Activated CD4-positive, alpha-beta T cell treated with anti-CD3 and anti-CD28 coated beads for 48 hours (primary cell): ENCODE data around the gene AHNAK.
"Not testable (repeated sequence)": the region's sequence is repeated elsewhere in the genome, so short reads cannot be mapped to it uniquely, and the experiment has no call there.

Experiments used
- DNase-seq: peaks from one replicate; pipeline ENCODE4 v3.0.0-alpha.2; 2020

Gene AHNAK

DNA sequence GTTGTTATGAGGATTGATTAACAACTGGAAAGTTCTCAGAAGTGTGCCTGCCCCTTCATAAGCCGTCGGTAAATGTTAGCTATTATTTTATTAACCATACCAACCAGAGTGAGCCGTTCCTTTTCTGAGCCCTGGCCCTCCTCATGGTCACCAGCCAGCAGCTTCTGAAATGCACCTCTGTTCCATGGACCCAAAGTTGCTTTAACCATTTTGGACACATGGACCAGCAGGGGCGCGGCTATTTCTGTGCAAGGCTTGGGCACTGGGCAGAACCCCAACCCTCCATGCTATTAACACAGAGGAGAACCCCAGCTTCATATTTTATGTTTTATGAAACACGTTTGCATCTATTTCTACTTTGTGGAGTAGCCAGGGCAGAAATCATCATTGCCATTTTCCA is 146.3 kb downstream of the AHNAK start:
- DNase-seq, result no peak

DNA sequence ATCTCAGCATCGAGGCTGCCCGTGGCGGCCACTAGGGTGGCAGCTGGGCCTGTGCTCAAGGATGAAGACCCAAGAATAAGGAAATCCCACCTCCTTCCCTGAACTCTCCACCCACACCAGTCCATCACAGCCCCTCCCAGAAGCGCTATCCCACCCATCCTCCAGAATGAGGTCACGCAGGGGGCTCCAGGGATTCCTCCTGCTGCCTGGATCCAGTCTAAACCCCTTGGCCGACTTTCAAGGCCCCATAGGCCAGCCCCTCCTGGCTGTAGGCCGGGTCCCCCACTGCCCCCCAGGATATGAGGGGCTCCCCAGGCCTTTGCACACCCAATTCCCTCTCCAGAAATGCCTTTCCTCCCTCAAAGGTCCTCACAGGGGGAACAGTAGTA is 146.7 kb downstream of the AHNAK start:
- DNase-seq, result no peak

DNA sequence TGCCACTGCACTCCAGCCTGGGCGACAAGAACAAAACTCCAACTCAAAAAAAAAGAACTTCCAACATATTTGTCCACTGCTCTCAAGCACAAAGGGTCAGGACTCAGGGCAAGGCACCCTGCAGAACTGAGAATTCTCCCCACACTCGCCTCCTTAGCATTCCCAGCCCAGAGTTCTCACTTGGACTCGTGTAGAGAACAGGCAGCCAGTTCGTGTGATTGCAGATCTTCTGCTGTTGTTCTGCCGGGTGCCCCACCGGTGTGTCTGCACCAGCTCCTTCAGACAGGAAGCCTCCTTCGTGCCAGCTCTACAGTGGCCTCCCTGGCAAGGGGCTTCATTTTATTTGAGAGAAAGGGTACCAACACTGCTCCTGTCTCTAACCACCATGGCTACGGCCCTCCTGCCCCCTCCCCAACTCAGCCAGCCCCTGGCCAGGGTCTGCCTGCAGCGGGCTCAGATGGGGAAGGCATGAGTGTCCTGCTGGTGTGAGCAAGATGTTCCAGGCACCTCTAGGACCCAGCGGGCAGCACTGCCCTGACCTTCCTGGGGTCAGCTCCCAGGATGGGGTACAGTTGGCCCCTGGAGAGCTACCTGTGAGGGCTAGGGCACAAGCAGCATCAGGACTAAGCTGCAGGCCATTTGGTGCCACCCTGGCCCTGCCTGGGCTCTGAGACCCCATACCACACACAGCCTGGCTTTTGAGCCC is 147.3 kb downstream of the AHNAK start:
- DNase-seq, result no peak

DNA sequence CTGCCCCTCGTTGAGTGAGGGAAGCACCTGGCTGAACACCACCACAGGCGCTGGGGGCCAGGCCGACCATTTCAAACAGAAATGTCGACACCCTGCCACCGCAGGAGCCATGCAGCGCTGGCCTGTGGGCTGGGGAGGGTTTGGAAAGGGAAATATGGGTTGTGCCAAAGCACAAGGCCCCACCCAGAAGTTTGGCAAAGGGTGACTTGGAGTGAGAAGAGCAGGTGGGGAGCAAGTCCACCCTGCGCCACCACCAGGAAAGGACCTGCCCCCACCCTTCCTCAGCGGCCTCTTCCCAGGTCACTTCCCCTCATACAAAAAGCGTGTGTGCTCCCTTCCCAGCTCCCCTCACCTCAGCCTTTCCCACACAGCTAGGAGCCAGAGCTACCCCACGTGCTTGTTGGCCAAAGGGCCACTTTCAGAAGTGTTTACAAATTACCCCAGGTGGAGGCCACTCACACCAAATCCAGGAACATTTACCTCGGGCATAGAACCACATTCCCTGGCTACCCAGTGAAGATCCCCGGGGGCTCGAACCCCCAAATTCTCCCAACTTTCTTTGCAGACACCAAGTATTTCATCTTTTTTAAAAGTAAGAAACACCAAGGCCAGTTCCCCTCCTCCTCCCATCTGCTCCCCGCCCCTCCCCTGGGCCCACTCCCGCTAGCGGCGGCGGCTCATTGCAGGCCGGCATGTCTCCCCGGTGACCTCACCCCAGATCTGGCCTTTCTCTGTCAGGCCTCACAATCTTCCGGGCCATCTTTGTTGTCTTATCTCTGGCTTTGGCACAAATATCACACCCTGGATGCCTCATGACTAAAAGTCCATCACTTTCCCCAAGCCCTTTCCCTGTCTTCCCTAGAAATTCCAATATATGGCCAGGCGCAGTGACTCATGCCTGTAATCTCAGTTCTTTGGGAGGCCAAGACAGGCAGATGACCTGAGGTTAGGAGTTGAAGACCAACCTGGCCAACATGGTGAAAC is 148.3 kb downstream of the AHNAK start:
- DNase-seq, result no peak

DNA sequence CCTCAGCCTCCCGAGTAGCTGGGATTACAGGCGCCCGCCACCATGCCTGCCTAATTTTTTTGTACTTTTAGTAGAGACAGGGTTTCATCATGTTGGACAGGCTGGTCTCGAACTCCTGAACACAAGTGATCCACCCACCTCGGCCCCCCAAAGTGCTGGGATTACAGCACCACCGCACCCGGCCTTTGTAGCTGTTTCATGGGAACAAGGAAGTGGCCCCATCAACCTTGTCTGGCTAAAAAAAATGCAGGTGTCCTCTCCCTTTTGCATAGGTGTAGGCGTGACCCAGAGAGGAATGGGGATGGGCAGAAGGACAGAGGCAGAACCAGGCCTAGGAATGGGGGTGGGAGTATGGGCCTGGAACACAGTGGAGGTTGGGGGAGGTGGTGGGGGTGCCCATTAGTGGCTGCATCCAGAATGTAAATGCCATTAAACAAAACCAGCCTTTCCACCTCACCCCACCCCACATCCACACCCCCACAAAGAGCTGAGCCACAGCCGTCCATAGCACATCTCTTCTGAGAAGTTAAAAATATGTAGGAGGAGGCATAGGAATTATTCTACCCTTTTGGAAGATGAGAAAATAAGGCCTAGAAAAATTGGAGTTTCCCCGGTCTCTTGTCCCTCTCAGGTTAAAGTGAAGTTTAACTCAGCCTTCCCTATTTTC is 150.6 kb downstream of the AHNAK start:
- DNase-seq, result no peak

DNA sequence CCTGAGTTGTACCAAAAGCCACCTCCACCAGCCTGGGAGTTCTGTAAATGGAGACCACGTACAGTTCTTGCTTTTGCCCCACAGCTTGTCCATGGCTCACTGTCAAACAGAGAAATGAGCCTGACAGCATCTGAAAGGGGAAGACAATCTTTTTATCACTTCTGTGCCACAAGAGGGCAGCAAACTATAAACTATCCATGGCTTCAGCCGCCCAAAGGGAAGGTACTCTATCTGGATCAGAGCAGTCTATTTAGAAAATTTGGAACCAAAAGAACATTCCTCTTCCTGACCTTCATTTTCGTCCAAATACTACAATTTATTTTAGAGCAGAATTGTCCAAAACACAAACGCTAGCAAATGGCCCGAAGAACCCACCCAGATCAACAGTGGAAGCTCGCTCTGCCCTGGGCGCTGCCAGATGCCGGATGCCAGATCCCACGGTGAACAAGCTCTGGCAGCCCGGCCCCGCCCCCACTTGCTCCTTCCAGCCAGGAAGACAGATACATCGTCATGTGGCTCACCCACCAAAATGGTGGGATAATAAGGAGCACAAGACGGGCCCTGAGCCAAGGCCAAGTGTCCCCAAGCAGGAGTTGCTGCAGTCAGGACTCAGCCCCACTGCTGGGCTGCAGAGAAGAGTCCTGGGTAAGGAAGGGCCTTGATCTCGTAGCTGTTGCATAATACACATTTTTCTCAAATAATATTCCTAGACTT is 151.6 kb downstream of the AHNAK start:
- peak; percentile 52 for DNase-seq

GRCh38 chr11:62393735-62394134 is 152.9 kb downstream of the AHNAK start:
- no peak for DNase-seq

- DNase-seq, result no peak
Observed at GRCh38 chr11:62393061-62393611, 153.5 kb downstream of the AHNAK start.

DNA sequence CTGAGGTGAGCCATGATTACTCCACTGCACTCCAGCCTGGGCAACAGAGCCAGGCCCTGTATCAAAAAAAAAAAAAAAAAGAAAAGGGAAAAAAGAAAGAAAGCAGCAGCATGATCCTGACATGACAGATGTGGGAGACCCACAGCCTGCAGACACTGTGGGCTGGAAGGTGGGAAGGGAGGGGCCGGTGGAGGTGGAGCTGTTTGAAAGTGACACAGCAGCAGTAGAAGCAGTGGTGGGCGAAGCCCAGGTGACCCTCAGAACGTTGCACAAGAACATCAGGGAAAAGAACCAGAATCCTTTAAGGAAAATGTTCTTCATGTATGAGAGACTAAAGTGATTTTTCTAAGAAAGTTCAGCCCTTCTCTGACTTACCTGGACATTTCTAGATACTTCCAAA is 154.1 kb downstream of the AHNAK start:
- DNase-seq, result no peak

DNA sequence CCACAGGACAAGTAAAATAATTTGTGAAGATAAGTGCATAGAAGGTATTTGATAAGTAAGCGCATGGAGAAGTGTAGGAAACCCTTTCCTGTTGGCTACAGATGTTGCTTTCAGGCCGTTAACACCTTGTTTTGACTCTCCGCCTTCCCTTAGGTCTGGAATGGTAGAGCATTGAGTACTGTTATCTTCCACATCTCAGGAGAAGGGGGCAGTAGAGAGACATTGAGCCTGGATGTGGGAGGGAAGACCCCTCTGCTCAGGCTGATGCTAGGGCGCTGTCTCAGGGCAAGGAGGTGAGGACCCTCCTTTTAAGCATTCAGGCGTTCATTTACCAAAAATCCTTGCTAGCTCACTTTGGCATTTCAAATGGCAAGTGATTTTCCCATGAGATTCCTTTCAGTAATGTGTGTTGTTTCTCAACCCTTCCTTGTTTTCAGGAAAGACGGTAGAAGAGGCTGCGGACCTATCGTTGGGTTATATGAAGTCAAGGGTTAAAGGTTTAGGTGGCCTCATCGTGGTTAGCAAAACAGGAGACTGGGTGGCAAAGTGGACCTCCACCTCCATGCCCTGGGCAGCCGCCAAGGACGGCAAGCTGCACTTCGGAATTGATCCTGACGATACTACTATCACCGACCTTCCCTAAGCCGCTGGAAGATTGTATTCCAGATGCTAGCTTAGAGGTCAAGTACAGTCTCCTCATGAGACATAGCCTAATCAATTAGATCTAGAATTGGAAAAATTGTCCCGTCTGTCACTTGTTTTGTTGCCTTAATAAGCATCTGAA is 154.8 kb downstream of the AHNAK start:
- no peak for DNase-seq

- no peak for DNase-seq
Observed at GRCh38 chr11:62390722-62391121, 155.9 kb downstream of the AHNAK start.

DNA sequence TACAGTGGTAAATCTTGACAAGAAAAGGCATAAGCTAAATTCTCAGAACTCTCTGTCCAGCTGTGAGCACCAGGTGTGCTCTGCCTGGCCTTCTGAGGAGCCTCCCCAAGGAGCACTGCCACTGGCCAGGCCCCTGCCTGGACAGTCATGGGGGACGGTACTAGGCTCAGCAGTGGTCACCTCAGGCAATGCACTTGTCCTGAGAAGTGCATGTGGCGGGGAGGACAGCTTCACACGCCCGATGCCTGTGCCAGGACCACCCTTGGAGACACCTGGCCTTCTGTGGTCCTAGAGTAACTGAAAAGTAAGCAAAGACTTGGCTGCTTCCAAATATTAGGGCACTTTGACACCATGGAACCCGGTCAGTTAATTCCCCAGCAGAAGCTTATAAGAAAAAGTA is 156.4 kb downstream of the AHNAK start:
- no peak for DNase-seq

GRCh38 chr11:62388999-62389398 is 157.6 kb downstream of the AHNAK start:
- no peak for DNase-seq

DNA sequence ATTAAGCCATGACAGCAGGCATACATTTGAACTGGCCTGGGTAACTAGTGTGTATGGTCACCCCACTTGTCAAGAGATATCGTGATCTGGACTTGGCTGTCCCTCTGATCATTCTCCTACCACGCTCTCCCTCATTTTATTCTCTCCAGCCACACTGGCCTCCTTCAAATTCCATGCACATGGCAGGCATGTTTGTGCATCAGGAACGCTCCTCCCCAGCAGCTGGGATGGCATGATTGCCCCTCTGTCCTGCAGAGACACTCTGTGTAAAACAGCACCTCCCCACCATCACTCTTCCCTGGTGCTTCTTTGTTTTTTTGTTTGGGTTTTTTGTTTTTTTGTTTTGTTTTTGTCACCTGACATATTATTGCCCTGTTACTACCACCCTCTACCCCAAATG is 159.2 kb downstream of the AHNAK start:
- no peak for DNase-seq

GRCh38 chr11:62386083-62386482 is 160.5 kb downstream of the AHNAK start:
- not testable (repeated sequence) for DNase-seq

- no peak for DNase-seq
Observed at GRCh38 chr11:62383822-62384221, 162.8 kb downstream of the AHNAK start.
